OCI-LY1 (cell line): ENCODE data around the gene CMTR1.

Source experiments
- CTCF ChIP-seq: fragments of 200-600 bp; sonication (generic), shearing (Covaris generic); IDR thresholded peaks from 2 replicates; pipeline ENCODE4 v1.5.1; 2017; ENCODE audit warnings: mild to moderate bottlenecking, antibody characterized with exemption, low read length, moderate library complexity, mixed read lengths
- EZH2 ChIP-seq: fragments of 200-600 bp; sonication (generic), shearing (Covaris generic); IDR thresholded peaks from 2 replicates; pipeline ENCODE4 v1.8.0; 2017; ENCODE audit warnings: borderline replicate concordance, mixed run types, mild to moderate bottlenecking, antibody characterized with exemption, low read length, moderate library complexity, mixed read lengths

- TF ChIP-seq CTCF (no peak), EZH2 (no peak)
Observed at GRCh38 chr6:37520926-37521325, 87.9 kb downstream of the CMTR1 start.
